CD4-positive, alpha-beta T cell treated with Interleukin-4 for 4 hours (primary cell): ENCODE data around the gene C6orf47.
A peak's percentile ranks its signal among the peaks of the same experiment; 100 is the strongest.

ENCODE experiments used
- DNase-seq: peaks from one replicate; pipeline ENCODE4 v3.0.0-alpha.2; 2020

The C6orf47 gene

GRCh38 chr6:31687321-31687720 lies 26.7 kb upstream of the C6orf47 start:
- DNase-seq = no peak

DNA sequence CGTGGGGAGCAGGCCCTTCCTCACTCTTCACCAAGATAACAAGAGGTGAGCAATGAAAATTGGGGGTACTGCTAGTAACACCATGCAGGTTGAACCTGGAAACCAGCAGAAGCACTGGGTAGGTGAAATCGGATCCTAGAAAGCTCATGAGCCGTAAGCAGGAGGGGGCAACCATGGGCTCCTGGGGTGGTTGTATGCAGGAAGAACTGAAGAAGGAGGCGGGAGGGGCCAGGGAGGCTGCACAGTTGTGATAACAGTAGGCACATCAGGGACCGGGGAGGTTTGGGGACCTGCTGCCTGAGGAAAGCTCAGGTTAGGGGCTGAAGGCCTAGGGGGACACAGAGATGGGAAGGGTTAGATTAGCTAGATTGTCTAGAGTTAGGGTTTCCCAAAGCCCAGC lies 25.9 kb upstream of the C6orf47 start:
- no peak for DNase-seq

GRCh38 chr6:31683591-31683990 lies 23.0 kb upstream of the C6orf47 start:
- DNase-seq = no peak

DNA sequence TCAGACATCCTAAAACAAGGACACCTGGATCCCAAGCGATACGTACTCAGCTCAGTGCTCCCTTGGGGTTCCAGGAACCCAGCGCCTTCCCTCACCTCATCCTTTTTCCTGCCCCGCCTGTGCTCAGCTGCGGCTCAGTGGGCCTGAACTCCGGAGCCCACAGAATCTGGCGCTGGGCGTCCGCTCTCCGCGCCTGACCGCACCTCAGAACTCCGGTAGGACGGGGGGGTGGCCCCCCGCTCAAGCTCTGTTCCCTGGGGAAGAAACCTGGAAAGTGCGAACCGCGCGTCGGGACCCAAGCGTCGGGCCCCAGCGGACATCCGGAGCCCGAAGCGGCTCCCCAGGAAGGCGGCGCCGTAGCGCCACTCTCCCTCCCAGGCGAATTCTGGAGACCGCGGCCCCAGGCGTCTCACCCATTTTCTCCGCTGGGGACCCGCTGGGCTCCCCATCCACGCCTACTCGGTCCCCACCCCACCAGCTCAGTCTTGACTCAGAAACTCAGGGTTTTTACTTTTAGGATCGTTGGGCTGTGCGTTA lies 20.6 kb upstream of the C6orf47 start:
- DNase-seq = no peak

- peak; percentile 76 for DNase-seq
These were observed 19.9 kb upstream of the C6orf47 start, which contains the start of gene LY6G5C for GRCh38 chr6:31680226-31681134. Gene LY6G5C (minus strand): TSS chr6:31681067. CDS start chr6:31680373, 694 bp downstream.

GRCh38 chr6:31677955-31678354 lies 17.4 kb upstream of the C6orf47 start:
- DNase-seq = no peak

DNA sequence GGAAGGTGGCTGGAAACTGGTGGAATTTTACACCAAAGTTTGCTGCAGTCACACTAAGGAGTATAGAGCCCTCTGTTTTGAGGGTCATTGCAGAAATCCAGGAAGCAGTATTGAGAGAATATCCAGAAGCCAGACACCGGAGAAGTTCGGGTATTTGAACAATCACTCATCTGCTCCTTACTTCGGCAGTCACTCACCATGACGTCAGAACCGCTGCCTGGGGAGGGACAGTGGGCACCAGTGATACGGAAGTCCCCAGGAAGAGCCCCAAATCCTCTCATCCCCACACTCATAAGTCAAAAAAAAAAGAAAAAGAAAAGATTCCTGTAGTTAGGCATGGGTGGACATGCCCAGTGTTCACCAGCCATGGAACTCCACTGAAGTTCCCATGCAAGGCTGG lies 16.3 kb upstream of the C6orf47 start:
- DNase-seq = no peak

DNA sequence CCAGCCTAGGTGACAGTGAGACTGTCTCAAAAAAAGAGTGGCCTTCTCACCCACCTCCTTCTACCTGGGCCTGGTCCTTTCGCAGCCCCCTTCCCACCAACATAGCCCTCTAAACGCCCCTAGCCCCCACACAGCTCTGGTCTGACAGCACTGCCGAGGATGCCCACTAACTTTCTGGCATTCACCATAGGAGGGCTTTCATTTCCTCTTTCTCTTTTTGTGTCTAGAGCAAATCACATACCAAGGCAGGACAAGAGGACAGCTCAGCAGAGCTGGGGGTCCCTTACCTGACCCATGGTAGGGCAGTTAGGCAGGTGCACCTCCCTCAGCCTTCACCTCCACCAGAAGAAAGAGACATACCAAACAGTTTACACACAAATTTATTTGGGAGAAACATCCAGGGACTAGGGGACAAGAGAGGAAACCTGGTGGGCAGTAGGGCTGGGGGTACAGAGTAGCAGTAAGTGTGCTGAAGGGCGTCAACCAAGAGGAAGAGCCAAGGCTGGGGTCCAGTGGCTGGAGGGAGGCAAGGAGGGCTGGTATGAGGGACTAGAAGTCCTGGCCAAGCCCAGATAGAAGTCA lies 15.8 kb upstream of the C6orf47 start:
- DNase-seq = no peak

GRCh38 chr6:31669676-31670075 lies 9.1 kb upstream of the C6orf47 start, which contains the start of gene LY6G5B:
Gene LY6G5B (plus strand): TSS chr6:31669976. CDS start chr6:31670951, 975 bp downstream.
- DNase-seq = no peak

- DNase-seq = no peak
These were observed 5.9 kb upstream of the C6orf47 start for GRCh38 chr6:31666337-31666965.

DNA sequence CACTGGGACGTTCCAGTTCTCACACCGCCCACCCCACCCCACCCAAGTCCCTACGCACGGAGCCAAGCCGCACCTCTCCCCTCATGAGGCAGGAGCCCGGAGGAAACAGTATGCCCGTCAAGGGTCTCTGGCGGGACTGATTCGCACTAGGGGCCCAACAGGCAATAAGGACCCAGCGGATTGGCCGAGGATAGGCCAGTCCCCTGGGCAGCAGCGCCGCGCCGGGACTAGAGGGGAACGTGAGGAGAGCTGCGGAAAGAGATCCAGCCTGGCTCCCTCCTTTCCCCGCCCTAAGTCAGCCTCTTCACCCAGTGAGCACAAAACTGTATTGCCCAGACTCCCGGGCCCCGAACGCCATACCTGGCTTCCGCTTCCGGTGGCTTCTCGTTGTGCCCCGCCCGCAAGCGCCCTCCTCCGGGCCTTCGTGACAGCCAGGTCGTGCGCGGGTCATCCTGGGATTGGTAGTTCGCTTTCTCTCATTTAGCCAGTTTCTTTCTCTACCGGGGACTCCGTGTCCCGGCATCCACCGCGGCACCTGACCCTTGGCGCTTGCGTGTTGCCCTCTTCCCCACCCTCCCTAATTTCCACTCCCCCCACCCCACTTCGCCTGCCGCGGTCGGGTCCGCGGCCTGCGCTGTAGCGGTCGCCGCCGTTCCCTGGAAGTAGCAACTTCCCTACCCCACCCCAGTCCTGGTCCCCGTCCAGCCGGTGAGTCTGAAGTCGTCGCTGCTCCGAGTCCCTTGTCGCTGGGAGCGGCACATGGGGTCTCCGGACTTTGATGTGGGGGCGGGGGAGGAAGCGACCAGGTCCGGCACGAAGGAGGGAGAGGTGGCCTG lies 5.1 kb upstream of the C6orf47 start, which contains the start of gene CSNK2B:
CSNK2B (plus strand) TSS at position 580 of the 836 bp plus-strand sequence. CDS start 752 bp downstream, outside the sequence.
- peak; percentile 97 for DNase-seq

DNA sequence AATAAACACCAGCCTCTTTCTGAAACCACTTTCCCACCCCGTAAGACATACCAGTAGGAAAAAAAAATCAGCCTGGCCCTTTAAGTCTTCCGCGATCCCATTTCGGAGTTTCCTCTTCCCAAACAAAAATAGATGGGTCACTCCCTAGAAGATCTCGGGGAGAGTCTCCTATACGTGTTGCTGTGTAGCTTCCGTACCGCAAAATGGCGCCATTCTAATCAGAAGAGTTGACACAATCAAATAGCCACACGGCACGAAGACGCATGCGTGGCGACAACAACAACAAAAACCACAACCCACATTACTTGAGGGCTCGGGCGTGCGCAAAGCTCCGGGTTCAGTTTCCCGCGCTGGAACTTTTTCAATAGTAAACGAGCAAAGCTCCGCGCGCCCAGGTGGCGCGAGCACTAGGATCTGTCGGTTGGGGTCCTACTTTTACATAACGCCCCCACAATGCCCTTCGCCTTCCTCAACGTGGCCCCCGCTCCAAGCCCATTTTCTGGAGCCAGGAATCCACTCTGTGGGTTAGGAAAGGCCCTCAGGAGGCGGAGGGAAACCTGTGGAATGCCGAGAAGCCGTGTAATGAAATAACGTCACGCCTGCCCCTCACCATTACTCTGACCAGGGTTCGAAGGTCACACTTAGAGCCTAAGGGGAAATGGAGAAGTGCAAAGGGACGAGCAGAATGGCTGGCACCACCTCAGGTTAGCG lies 4.4 kb upstream of the C6orf47 start, which contains the start of gene GPANK1:
GPANK1 (minus strand) TSS at position 208 of the 711 bp plus-strand sequence. CDS start 519 bp downstream, outside the sequence.
- peak; percentile 93 for DNase-seq

DNA sequence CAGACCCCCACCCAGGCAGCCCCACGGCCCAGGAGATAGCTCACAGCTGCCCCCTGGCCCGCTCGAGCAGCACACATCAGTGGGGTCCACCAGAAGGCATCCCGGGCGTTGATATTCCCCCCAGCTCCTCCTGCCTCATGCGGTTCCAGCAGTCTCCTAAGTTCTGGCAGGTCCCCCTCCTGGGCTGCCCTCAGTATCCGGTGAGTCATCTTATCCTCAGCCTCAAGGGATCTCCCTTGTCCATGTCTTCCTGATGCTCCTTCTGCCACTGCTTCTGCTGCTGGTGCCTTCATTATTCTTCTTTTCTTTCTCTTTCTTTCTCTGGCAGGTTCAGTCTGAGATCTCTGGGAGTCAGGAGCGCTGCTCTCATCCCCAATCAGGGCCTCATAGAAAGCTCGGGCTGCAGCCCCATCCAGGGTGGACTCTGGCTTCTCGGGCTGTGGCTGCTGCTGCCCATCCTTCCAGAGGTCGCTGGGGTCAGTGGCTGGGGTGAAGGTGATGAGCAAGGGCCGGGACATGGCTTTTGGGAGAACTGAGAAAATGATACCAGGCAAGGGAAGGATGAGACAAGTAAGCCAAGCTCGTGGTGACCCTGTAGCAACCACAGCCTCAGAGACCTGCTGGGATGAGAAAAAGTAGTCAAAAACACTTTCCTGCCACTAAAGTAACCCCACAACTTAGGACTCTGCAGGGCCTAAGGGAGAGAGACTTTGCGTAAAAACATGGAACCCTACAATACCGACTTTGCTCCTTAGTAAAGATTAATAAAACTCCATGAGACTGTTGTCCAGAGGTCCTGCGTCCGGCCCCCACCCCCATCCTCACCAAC lies 3.6 kb upstream of the C6orf47 start:
- DNase-seq = no peak

DNA sequence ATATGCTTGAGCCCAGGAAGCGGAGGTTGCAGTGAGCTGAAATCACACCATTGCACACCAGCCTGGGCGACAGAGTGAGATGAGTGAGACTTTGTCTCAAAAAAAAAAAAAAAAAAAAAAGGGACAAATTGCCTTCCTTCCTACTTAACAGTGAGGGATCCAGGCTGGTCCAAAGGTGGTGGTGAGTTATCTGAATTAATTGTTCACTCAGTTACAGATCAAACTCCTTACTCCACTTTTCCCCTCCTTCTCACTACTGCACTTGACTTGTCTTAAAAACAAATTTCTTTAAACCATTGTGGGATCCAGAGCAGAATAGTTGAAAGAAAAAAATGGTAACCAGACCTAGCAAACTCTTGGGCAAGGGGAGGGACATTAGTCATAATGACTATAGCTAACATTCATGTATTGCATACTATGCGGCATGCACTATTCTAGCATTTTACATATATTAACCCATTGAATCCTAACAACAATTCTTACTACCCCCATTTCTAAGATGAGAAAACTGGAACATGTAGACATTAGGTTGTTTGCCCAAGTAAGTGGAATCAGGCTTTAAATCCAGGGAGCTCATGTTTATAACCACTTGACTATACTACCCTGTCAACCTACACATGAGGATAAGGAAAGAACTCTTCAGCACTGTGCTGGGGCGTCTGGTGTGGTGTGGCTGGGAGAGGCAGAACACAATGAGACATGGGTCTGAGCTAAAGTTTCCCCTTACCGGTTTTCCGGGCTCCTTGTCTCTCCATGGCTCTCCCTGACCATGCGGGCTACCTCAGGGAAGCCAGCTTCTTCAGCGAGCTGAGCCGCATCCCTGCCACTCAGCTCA lies 2.8 kb upstream of the C6orf47 start:
- no peak for DNase-seq

DNA sequence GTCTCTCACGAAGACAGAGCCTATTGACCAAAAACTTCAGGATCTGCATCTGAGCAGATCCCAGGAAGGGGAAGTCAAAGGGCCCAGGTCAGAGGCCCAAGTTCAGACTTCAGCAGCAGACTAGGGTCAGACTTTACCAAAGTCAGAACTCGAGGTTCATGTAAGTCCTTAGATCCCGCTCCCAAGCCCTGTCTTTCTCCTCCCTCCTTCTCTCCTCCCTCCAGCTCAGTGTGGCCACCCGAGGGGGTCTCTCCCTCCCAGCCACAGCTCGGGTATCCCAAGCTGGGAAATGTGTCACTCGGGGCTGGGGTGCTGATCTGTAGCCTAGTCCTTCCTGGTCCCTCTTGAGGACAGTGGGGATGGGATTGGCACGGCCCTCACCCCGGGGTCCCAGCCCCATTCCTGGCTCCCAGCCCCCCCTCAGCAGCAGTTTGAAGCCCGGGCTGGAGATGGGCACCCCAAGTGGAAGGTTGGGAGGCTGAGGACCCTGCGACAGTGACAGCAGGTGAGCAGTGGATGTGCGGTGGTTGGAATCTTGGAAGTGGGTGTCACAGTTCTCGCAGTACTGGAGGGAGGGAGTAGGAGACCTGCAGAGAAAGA lies 1.6 kb upstream of the C6orf47 start:
- no peak for DNase-seq

- no peak for DNase-seq
These were observed 915 bp upstream of the C6orf47 start for GRCh38 chr6:31661262-31662123.

GRCh38 chr6:31659649-31660380 lies 763 bp downstream of the C6orf47 start:
- DNase-seq = peak; percentile 57
